AG08396 (cell line): ENCODE data around the gene RAB33A.

ENCODE experiments used
- DNase-seq: peaks from one replicate; pipeline ENCODE4 v3.0.0; 2012; ENCODE audit warnings: low spot score, mixed read lengths

Gene RAB33A

GRCh38 chrX:130171446-130172126 is at the start of gene RAB33A:
Gene RAB33A, plus strand, starts transcription at chrX:130171962. Its CDS starts 101 bp downstream, at chrX:130172063.
- peak; percentile 19 for DNase-seq

- DNase-seq = no peak
Observed at GRCh38 chrX:130124577-130124976, 47.2 kb upstream of the RAB33A start.

DNA sequence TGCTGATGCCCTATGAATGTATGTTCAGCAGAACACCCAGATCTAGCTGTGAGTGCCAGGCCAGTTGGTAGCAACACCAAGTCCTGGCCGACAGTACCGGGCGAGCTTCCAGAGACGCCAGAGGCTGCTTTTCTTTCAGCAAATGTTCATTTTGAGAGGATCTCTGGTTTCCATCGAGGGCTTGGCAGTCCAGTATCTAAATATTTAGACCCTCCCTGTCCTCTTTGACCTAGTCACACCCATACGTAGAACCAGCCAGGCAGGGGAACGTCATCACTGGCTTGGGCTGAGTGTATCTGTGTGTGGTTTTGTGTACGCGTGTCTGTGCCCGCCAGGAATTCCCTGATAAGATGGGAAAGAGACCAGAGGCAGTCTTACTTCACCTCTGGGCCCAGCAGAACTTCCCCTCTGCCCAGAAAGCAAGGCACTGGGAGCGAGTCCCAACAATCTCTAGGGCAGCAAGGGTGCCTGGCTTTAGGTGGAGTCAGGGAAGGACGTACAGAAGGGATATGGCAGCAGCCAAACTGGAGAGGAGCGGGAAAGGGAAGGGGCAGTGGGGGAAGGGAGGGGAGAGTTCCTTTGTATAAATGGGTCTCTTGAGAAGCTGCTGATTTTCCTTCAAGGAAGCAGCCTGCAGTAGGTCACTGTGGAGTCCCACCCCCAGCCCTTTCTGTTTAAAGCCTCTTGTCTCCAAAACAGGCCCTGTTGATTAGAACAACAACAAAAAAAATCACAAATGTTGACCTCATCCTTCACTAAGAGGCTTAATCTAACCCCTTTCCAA is 46.5 kb upstream of the RAB33A start:
- DNase-seq = peak; percentile 38

GRCh38 chrX:130130990-130131389 is 40.8 kb upstream of the RAB33A start:
- DNase-seq = no peak

DNA sequence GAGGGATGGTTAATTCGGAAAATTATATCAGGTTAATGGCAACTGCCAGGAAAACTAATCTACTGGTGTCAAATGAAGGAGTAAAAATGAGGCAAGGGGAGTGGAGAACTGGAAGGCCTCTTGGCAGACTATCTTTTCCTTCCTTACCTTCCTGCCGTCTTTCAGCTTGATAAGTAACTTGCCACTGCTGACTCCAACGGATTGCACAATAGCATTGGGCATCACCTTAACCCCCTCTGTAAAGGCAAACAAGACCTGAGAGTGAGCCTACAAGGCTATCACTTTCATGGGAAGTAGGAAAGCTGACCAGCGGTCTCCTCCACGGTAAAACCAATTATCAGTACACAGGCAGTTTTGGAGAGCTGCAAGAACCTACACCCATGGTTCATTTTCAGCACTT is 35.3 kb upstream of the RAB33A start:
- DNase-seq = no peak

GRCh38 chrX:130136961-130137360 is 34.8 kb upstream of the RAB33A start:
- no peak for DNase-seq

- no peak for DNase-seq
Observed at GRCh38 chrX:130139474-130140201, 32.1 kb upstream of the RAB33A start.

GRCh38 chrX:130144509-130144908 is 27.3 kb upstream of the RAB33A start:
- no peak for DNase-seq

GRCh38 chrX:130145123-130145522 is 26.6 kb upstream of the RAB33A start:
- no peak for DNase-seq

DNA sequence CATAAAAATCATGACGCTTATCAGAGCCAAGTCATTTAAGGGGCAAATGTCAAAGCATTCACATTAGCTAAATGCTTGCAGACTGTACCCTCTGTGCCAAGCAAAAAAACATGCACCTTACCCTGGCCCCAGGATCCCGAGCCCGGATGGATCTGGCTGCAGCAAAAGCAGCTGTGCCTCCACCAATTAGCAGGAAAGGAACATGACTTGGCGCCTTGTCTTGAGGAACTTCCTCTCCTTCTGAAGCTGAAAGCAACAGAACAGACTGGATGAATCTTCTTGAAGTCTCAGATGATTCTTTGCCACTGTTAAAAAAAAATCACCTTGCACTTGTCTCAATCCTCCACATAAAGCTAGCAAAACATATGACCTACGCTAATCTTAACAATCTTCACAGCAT is 24.1 kb upstream of the RAB33A start:
- DNase-seq = no peak

- no peak for DNase-seq
Observed at GRCh38 chrX:130155564-130155963, 16.2 kb upstream of the RAB33A start.

GRCh38 chrX:130158311-130158710 is 13.5 kb upstream of the RAB33A start:
- DNase-seq = no peak

- no peak for DNase-seq
Observed at GRCh38 chrX:130159776-130160175, 12.0 kb upstream of the RAB33A start.

DNA sequence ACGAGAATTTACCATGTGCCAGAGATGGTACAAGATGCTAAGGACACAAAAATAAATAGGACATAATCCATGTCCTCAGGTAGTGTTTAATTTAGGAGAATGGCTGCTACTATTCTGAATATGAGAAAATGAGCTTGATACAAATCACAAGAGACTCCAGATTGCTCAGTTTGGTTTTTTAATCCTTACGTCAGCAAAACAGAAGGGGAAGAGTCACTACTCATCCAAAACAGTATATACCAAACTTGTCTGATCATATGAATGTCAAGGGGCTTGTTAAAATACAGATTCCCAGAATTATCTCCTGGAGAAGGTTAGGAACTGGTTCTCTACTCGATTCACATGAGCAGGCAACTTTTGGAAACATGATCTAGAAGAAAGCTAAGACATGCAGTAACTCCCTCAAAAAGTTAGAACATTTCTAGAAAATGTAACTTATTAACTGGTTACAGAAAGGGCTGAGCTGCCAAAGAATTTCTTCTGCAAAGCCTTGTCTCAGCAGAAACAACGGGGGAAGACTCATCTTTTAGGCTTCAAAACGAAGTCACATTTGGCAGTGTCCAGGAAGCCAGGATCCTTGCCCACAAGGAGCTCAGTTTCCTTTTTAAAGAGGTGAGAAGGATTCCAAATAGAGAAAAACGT is 9.5 kb upstream of the RAB33A start:
- DNase-seq = no peak

GRCh38 chrX:130163398-130163797 is 8.4 kb upstream of the RAB33A start:
- no peak for DNase-seq

DNA sequence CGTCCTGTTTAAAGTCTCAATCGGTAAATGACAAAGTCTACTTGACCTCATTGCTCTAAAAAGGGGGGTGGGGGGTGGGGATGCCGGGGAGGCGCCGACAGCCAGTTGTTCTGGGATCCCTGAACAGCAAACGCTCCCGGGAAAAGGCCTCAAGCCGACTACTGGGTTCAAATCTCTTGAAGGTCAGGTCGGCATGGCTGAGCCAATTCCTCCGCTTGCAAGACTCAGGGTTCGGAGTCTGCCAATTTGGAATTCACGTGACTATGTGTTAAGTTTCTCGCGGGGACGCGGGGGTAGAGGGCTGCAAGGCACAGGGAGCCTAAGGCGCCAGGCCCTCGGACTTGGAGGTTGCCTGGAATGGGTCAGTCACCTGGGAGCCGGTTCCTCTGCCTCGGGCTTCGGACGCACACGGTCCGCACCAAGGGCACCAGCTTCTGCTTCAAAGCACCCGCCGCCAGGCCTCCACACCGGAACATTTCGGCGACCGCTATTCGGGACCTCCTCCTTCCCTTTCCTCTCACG is 6.5 kb upstream of the RAB33A start:
- no peak for DNase-seq

- peak; percentile 90 for DNase-seq
Observed at GRCh38 chrX:130165703-130166502, 5.9 kb upstream of the RAB33A start, which contains the start of gene AIFM1. Gene AIFM1, minus strand, starts transcription at chrX:130165841. Its CDS starts 185 bp downstream, at chrX:130165656.

GRCh38 chrX:130166503-130166777 is 5.3 kb upstream of the RAB33A start:
- no peak for DNase-seq

DNA sequence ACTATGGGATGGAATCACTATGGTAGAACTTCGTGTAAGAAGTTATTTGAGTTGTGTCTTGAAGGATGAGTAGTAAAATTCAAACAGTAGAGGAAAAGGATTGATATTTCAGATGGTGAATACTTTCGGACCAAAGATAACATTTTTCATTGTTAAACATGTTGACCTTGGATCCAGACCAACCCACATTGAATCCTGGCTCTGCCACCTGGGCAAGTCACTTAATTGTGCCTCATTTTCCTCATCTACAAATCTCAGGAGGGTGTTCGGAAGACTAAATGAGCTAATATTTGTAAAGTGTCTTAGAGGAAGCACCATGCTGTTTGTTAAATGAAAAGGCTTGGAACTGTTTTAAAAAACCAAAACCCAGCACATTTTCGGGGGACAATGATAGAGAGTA is 4.7 kb upstream of the RAB33A start:
- DNase-seq = no peak

DNA sequence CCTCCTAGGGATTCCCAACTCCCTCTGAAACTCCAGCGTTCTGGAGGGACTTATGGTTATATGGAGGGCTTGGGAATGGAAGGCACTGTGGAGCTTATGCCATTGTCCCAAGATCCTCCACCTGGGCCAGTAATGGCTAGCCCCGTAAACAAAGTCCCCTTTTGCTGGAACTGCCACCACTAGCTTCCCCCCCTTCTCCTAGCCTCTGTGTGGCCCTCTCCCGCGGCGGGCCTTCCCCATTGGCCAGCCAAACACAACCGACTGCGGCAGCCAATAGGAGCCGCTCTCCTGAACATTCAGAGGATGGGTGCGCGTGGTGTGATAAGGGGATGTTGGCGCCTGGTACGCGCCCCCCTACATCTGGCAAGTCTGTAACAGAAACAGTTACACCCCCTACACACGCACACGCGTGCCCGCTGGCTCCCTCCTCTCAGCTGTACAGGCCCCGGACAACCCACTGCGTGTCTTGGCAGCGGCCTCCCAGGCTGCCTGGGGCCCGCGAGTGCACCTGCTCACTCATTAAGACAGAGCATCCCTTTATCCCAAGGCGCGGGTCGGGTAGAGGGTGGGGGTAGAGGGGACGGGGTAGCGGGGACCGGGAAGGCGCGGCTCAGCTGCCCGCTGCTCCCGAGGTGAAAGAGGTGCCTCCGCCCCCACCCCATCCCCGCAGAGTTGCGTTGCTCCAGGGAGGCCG is 863 bp upstream of the RAB33A start:
- peak; percentile 48 for DNase-seq
